SK-N-SH (cell line): ENCODE data around the gene ALOXE3. TPM values are rescaled to one million over a fixed set of nuclear protein-coding genes. Genes with fewer than 3 reads are reported as not detected.

Source experiments
- CTCF ChIA-PET: fragments of 300-600, 350-600 bp; formaldehyde crosslinking; extraction: SDS; loops from one replicate; lab custom pipeline; 2021; lab: Yijun Ruan, JAX
- POLR2A ChIA-PET: fragments of 350-600 bp; sonication (Branson Sonifier 250); formaldehyde crosslinking; extraction: SDS; loops from one replicate; lab custom pipeline; 2020; ENCODE audit warnings: antibody characterized with exemption, inconsistent platforms; lab: Yijun Ruan, JAX
- DNase-seq: peaks from one replicate; pipeline ENCODE4 v3.0.0; 2012
- H2AFZ ChIP-seq: fragments of 200-600 bp; sonication (generic); 2 replicates; pipeline ENCODE4 v1.8.1; 2016; ENCODE audit warnings: antibody characterized with exemption, mild to moderate bottlenecking, low read depth
- H3F3A ChIP-seq: fragments of 200-600 bp; sonication (generic); replicated peaks from 2 replicates; pipeline ENCODE3; 2016; ENCODE audit warnings: antibody characterized with exemption, mild to moderate bottlenecking; ENCODE audit not compliant: insufficient read depth
- H3K27ac ChIP-seq, 2 experiments: fragments of 200-500 bp in 1 of 2; fragments of 200-600 bp in 1 of 2; sonication (Bioruptor generic) in 1 of 2; sonication (generic), shearing (Covaris generic) in 1 of 2; 2 replicates each; pipeline versions ENCODE4 v1.5.1 to v1.6.1; 2014 to 2016; ENCODE audit warnings: low read depth in 2 of 2, inconsistent platforms in 1 of 2, low read length in 1 of 2, mild to moderate bottlenecking in 1 of 2, mixed read lengths in 1 of 2
- H3K27me3 ChIP-seq: fragments of 200-600 bp; sonication (generic), shearing (Covaris generic); 2 replicates; pipeline ENCODE4 v1.6.1; 2016; ENCODE audit warnings: mixed run types; ENCODE audit not compliant: insufficient read depth
- H3K36me3 ChIP-seq, 2 experiments: fragments of 200-500 bp in 1 of 2; fragments of 200-600 bp in 1 of 2; sonication (Bioruptor generic) in 1 of 2; sonication (generic) in 1 of 2; replicated peaks in 1 of 2; 2 replicates each; pipeline versions ENCODE3 to v1.5.1; 2014 to 2016; ENCODE audit warnings: low read length in 1 of 2, mild to moderate bottlenecking in 1 of 2; ENCODE audit not compliant: insufficient read depth in 2 of 2, control insufficient read depth in 1 of 2
- H3K4me1 ChIP-seq, 2 experiments: fragments of 200-500 bp in 1 of 2; fragments of 200-600 bp in 1 of 2; sonication (Bioruptor generic) in 1 of 2; sonication (generic), shearing (Covaris generic) in 1 of 2; 2 replicates each; pipeline versions ENCODE4 v1.5.1 to v1.6.1; 2014 to 2016; ENCODE audit warnings: low read depth in 1 of 2, low read length in 1 of 2, mixed run types in 1 of 2; ENCODE audit not compliant: insufficient read depth in 2 of 2, control insufficient read depth in 1 of 2
- H3K4me2 ChIP-seq: fragments of 200-600 bp; sonication (generic), shearing (Covaris generic); 2 replicates; pipeline ENCODE4 v1.6.1; 2017; ENCODE audit warnings: mixed run types
- H3K4me3 ChIP-seq, 2 experiments: fragments of 200-500 bp in 1 of 2; fragments of 200-600 bp in 1 of 2; sonication (Bioruptor generic) in 1 of 2; sonication (generic), shearing (Covaris generic) in 1 of 2; 2 replicates each; pipeline versions ENCODE4 v1.5.1 to v1.8.1; 2014 to 2016; ENCODE audit warnings: low read depth in 2 of 2, inconsistent platforms in 1 of 2, low read length in 1 of 2, mild to moderate bottlenecking in 1 of 2, mixed read lengths in 1 of 2, moderate library complexity in 1 of 2
- H3K79me2 ChIP-seq: fragments of 200-600 bp; sonication (generic); 2 replicates; pipeline ENCODE4 v1.8.1; 2017; ENCODE audit warnings: mild to moderate bottlenecking; ENCODE audit not compliant: insufficient read depth
- H3K9ac ChIP-seq: fragments of 200-600 bp; sonication (generic); 2 replicates; pipeline ENCODE4 v1.6.1; 2017; ENCODE audit warnings: mixed run types
- H3K9me2 ChIP-seq: fragments of 200-600 bp; sonication (generic); 2 replicates; pipeline ENCODE4 v1.6.1; 2017; ENCODE audit warnings: mixed run types
- H3K9me3 ChIP-seq: fragments of 200-600 bp; sonication (generic); 2 replicates; pipeline ENCODE4 v1.6.1; 2017; ENCODE audit warnings: mixed run types, mild to moderate bottlenecking, moderate library complexity
- H4K20me1 ChIP-seq: fragments of 200-600 bp; sonication (generic); 2 replicates; pipeline ENCODE4 v1.6.1; 2017; ENCODE audit warnings: mild to moderate bottlenecking, mixed run types; ENCODE audit not compliant: insufficient read depth
- ELF1 ChIP-seq: IDR thresholded peaks from 2 replicates; pipeline ENCODE4 v1.4.0; 2012
- FOSL2 ChIP-seq: IDR thresholded peaks from 2 replicates; pipeline ENCODE4 v1.4.0; 2012; ENCODE audit warnings: low read depth, mild to moderate bottlenecking, moderate library complexity, borderline replicate concordance
- MXI1 ChIP-seq: IDR thresholded peaks from 2 replicates; pipeline ENCODE4 v1.6.1; 2012; ENCODE audit warnings: mild to moderate bottlenecking, low read depth, low read length, improper control_type of control experiment
- NRF1 ChIP-seq: IDR thresholded peaks from 2 replicates; pipeline ENCODE4 v1.6.1; 2012; ENCODE audit warnings: low read depth, mild to moderate bottlenecking, low read length
- POLR2AphosphoS5 ChIP-seq: IDR thresholded peaks from 2 replicates; pipeline ENCODE4 v1.6.1; 2012; ENCODE audit warnings: low read depth, low read length
- RCOR1 ChIP-seq: fragments of 150-350 bp; IDR thresholded peaks from 2 replicates; pipeline ENCODE4 v1.6.1; 2017; ENCODE audit warnings: antibody characterized with exemption, low read length
- RXRA ChIP-seq: IDR thresholded peaks from 2 replicates; pipeline ENCODE4 v1.4.0; 2012; ENCODE audit warnings: low read depth, mild to moderate bottlenecking, borderline replicate concordance
- TAF1 ChIP-seq: IDR thresholded peaks from 2 replicates; pipeline ENCODE4 v1.6.1; 2012; ENCODE audit warnings: low read depth, mild to moderate bottlenecking, low read length, moderate library complexity, borderline replicate concordance
- TCF12 ChIP-seq: IDR thresholded peaks from 2 replicates; pipeline ENCODE4 v1.4.0; 2012
- WGBS: methylation state at CpG from one replicate; pipeline ENCODE4 v1.1.6; 2017; ENCODE audit warnings: low lambda C conversion rate; 5-methylcytosine and 5-hydroxymethylcytosine counted together
- polyA plus RNA-seq, 3 experiments: library from polyadenylated mRNA; depleted of rRNA; stranded (reverse); fragments of >200 nt; gene quantifications; 2 replicates each; pipeline ENCODE4 v1.2.3, GENCODE V29; 2012
- TF ChIP-seq, protein P1 (sequence below): fragments of 150-350 bp; IDR thresholded peaks from 2 replicates; pipeline ENCODE4 v1.6.1; 2017; ENCODE audit warnings: antibody characterized with exemption, low read length, low read depth, borderline replicate concordance
- TF ChIP-seq, protein P2 (sequence below): IDR thresholded peaks from 2 replicates; pipeline ENCODE4 v1.4.0; 2012; ENCODE audit warnings: low read depth, borderline replicate concordance
- TF ChIP-seq, protein P3 (sequence below): IDR thresholded peaks from 2 replicates; pipeline ENCODE4 v1.4.0; 2012; ENCODE audit warnings: low read depth, borderline replicate concordance

The ALOXE3 gene
- polyA plus RNA-seq, 1 of the 3 experiments (the other 2 are of a cell fraction) = 0.46 TPM

DNA sequence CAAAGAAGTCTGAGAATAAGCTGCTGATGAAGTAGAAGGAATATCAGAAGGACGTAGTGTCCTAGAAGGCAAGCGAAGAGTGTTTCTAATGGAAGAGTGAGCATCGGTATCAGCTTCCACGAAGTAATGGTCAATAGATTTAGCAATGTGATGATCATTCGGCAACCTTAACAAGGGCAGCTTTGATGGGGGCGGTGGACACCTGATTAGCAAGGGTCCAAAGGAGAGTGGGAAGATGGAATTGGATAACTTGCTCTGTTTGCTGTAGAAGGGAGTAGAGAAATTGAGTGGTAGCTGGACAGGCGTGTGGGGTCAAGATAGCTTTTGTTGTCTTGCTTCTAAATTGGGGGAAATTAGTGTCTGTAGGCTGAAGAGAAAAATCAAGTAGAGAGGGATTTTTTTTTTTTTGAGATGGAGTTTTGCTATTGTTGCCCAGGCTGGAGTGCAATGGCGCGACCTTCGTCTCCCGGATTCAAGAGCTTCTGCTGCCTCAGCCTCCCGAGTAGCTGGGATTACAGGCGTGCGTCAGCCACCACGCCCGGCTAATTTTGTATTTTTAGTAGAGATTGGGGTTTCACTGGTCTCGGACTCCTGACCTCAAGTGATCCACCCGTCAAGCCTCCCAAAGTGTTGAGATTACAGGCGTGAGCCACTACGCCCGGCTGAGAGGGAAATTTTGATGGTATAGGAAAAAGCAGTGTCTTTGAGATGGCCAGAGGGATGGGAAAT lies 19.5 kb upstream of the ALOXE3 start:
- Histone ChIP-seq H3F3A (peaks cover 34% of the 10 kb centered on the region), H3K36me3 (peaks cover 9 to 24% of the 10 kb centered on the region in 2 experiments), H3K9ac (peak overlapping the region; percentile 61), H2AFZ (peak overlapping the region; percentile 75), H3K27ac (peak overlapping the region in 1 of 2 experiments; percentile 77; a peak in 1 of 4 replicates), H3K4me3 (peak overlapping the region; percentile 39 to 62), H3K79me2 (no peaks in the 10 kb centered on the region), H3K4me2 (peak overlapping the region; percentile 85), H3K9me2 (no peaks in the 10 kb centered on the region), H3K9me3 (no peaks in the 10 kb centered on the region), H3K4me1 (peaks cover 0 to 5% of the 10 kb centered on the region in 2 experiments; a peak in 1 of 4 replicates), H4K20me1 (peaks cover 8% of the 10 kb centered on the region; the same call in 1 of the 2 replicates), H3K27me3 (no peaks in the 10 kb centered on the region)
- no peak for DNase-seq
- no peak for TF ChIP-seq NRF1
- TF ChIP-seq, protein P1, sequence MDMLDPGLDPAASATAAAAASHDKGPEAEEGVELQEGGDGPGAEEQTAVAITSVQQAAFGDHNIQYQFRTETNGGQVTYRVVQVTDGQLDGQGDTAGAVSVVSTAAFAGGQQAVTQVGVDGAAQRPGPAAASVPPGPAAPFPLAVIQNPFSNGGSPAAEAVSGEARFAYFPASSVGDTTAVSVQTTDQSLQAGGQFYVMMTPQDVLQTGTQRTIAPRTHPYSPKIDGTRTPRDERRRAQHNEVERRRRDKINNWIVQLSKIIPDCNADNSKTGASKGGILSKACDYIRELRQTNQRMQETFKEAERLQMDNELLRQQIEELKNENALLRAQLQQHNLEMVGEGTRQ = no peak
- TF ChIP-seq, protein P2, sequence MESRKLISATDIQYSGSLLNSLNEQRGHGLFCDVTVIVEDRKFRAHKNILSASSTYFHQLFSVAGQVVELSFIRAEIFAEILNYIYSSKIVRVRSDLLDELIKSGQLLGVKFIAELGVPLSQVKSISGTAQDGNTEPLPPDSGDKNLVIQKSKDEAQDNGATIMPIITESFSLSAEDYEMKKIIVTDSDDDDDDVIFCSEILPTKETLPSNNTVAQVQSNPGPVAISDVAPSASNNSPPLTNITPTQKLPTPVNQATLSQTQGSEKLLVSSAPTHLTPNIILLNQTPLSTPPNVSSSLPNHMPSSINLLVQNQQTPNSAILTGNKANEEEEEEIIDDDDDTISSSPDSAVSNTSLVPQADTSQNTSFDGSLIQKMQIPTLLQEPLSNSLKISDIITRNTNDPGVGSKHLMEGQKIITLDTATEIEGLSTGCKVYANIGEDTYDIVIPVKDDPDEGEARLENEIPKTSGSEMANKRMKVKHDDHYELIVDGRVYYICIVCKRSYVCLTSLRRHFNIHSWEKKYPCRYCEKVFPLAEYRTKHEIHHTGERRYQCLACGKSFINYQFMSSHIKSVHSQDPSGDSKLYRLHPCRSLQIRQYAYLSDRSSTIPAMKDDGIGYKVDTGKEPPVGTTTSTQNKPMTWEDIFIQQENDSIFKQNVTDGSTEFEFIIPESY = no peak
- TF ChIP-seq POLR2AphosphoS5 = no peak
- no peak for TF ChIP-seq RXRA
- 29% methylated on average over 21 of the region's 21 CpGs for WGBS
- ChIA-PET POLR2A (interaction anchor here (0.8 to 4.1 kb wide), 2 partner anchors 14 to 35 kb away, joined by 3 to 19 read pairs; partner anchors contain the start of gene PER1), CTCF (interaction anchor here (0.9 to 9.5 kb wide), 15 partner anchors 10 to 87 kb away, joined by 3 to 98 read pairs (median 6); partner anchors contain the start of genes ALOXE3, BORCS6, HES7 and PER1)

DNA sequence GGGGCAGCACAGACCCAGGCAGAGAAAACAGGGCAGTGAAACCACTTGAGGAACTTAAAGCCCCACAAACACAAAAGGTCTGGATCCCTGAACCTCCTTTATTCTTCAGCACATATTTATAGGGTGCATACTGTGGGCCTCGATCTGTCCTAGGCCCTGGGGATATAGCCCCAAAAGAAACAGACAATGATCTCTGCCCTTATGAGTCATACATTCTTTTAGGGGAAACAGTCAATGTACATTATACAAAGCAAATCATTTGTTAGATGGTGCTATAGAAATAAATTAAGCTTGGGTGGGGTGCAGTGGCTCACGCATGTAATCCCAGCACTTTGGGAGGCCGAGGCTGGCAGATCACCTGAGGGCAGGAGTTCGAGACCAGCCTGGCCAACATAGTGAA lies 15.6 kb upstream of the ALOXE3 start:
- H3F3A ChIP-seq = peaks cover 23% of the 10 kb centered on the region
- no peaks in the 10 kb centered on the region for H3K36me3 ChIP-seq
- DNase-seq = no peak
- H3K27me3 ChIP-seq = no peaks in the 10 kb centered on the region; the same call in 1 of the 2 replicates
- WGBS = 73% methylated on average over 4 of the region's 4 CpGs
- TF ChIP-seq TAF1 = no peak
- TF ChIP-seq TCF12 = no peak
- no peak for TF ChIP-seq FOSL2
- TF ChIP-seq, protein P1 = no peak
- TF ChIP-seq, protein P2 = no peak
- TF ChIP-seq RCOR1 = no peak
- TF ChIP-seq ELF1 = no peak
- TF ChIP-seq, protein P3, sequence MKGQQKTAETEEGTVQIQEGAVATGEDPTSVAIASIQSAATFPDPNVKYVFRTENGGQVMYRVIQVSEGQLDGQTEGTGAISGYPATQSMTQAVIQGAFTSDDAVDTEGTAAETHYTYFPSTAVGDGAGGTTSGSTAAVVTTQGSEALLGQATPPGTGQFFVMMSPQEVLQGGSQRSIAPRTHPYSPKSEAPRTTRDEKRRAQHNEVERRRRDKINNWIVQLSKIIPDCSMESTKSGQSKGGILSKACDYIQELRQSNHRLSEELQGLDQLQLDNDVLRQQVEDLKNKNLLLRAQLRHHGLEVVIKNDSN = no peak
- TF ChIP-seq MXI1 = no peak
- no peaks in the 10 kb centered on the region for H3K9me3 ChIP-seq
- CTCF ChIA-PET = interaction anchor here (0.7 to 9.5 kb wide), 4 partner anchors 14 to 84 kb away, joined by 3 to 98 read pairs (median 8); partner anchors contain the start of gene VAMP2
- no peak overlapping the region for H3K4me2 ChIP-seq
- no peaks in the 10 kb centered on the region for H3K9me2 ChIP-seq
- H3K4me1 ChIP-seq = peaks cover 0 to 5% of the 10 kb centered on the region in 2 experiments; a peak in 1 of 4 replicates
- no peak overlapping the region for H3K4me3 ChIP-seq
- POLR2A ChIA-PET = no interaction called here
- no peak overlapping the region for H2AFZ ChIP-seq
- H4K20me1 ChIP-seq = no peaks in the 10 kb centered on the region
- no peaks in the 10 kb centered on the region for H3K79me2 ChIP-seq
- H3K9ac ChIP-seq = no peak overlapping the region
- H3K27ac ChIP-seq = no peak overlapping the region
